ENCODE data around the gene MIPEP.

DNA sequence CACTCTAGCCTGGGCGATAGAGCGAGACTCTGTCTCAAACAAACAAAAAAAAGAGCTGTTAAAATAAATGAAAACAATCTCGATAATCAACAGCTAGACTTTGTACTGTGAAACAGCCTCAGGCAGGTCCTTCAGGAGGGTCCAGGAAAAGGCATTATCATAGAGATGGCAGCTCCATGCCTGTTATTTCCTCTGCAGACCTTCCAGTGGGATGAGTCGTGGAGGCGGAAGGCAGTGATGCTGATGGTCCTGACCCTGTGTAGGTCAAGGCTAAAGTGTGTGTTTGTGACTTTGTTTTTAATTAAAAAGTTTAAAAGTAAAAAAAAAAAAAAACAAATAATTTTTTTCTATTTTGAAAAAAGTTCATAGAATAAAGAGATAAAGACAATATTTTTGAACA lies 201.6 kb downstream of the MIPEP start:
- TF ChIP-seq, protein P1, sequence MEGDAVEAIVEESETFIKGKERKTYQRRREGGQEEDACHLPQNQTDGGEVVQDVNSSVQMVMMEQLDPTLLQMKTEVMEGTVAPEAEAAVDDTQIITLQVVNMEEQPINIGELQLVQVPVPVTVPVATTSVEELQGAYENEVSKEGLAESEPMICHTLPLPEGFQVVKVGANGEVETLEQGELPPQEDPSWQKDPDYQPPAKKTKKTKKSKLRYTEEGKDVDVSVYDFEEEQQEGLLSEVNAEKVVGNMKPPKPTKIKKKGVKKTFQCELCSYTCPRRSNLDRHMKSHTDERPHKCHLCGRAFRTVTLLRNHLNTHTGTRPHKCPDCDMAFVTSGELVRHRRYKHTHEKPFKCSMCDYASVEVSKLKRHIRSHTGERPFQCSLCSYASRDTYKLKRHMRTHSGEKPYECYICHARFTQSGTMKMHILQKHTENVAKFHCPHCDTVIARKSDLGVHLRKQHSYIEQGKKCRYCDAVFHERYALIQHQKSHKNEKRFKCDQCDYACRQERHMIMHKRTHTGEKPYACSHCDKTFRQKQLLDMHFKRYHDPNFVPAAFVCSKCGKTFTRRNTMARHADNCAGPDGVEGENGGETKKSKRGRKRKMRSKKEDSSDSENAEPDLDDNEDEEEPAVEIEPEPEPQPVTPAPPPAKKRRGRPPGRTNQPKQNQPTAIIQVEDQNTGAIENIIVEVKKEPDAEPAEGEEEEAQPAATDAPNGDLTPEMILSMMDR (IDR thresholded peaks at IDR 0.05) = no peak
- no peak for TF ChIP-seq POLR2AphosphoS5 (IDR thresholded peaks at IDR 0.05)

Data from breast epithelium (tissue), 3 donors.